ENCODE results near the gene RAB19.
"Not testable (repeated sequence)": the region's sequence is repeated elsewhere in the genome, so short reads cannot be mapped to it uniquely, and the experiment has no call there.

The RAB19 gene

DNA sequence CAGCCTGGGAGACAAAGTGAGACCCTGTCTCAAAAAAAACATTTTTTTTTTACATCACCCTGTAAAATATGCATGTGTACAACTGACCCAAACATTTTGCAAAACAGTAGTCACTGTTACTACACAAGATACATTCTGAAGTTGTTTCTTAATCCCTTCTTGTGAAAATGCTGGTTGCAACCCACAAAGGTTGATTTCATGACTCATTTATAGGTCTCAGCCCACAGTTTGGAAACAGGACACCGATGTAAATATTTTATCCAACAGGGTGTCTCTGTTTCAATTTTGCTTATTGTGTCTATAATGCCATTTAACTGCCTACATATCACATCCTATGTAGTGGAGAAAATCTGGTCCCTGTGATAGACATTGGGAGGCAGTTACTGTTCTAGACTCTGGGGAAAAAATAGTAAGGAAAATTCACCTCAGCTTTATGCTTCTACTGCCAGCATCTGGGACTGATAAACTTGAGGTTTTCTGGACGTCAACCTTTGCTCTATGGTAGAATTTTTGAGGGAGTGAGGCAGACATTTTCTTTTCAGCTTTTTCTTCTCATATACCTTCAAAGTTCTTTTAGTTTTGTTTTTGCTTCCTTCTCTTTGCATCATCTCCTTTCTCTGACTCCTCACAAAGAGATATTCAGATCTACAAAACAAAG, 1.6 kb upstream of the RAB19 start:
- DNase-seq = no peak

GRCh38 chr7:140404565-140405065, 757 bp downstream of the RAB19 start:
- no peak for DNase-seq

DNA sequence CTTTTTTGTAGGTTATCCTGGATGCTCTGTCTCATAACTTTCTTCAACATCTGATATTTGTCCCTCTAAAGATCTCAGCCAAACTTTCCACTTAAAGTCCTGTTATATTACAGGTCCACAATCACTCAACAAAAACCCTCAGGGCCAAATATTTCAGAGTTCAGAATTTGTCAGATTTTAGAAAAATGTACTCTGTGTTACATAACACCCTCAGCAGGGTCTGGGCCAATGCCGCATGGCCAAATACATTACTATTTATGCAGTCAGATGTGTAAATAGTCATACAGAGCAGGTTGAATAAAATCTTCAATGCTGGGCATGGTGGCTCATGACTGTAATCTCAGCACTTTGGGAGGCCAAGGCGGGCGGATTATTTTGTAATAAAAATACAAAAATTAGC, 11.5 kb downstream of the RAB19 start:
- DNase-seq = no peak

DNA sequence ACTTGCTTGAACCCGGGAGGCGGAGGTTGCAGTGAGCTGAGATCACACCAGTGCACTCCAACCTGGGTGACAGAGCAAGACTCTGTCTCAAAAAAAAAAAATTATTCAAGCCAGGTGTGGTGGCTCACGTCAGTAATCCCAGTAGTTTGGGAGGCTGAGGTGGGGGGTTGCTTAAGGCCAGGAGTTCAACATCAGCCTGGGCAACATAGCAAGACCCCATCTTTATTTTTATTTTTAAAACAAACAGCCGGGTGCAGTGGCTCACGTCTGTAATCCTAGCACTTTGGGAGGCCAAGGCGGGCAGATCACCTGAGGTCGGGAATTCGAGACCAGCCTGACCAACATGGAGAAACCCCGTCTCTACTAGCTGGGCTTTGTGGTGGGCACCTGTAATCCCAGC, 12.0 kb downstream of the RAB19 start:
- not testable (repeated sequence) for DNase-seq

DNA sequence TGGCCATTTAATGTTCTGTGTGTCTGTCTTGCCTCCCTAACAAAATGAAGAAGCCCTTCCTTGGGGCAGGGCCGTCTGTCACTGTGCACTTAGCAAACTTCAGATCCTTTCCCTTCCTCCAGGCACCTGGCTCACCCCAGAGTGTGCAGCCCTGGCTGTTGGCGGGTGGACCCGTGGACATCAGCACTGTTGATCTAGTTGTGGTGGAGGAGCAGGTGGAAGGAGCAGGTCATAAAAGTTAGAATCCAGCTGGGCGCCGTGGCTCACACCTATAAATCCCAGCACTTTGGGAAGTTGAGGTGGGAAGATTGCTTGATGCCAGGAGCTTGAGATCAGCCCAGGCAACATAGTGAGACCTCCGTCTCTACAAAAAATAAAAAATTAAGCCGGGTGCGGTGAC, 12.7 kb downstream of the RAB19 start:
- no peak for DNase-seq

- DNase-seq = no peak
Observed at GRCh38 chr7:140417456-140418155, 13.7 kb downstream of the RAB19 start.

- DNase-seq = not testable (repeated sequence)
Observed at GRCh38 chr7:140418156-140418472, 14.3 kb downstream of the RAB19 start.

DNA sequence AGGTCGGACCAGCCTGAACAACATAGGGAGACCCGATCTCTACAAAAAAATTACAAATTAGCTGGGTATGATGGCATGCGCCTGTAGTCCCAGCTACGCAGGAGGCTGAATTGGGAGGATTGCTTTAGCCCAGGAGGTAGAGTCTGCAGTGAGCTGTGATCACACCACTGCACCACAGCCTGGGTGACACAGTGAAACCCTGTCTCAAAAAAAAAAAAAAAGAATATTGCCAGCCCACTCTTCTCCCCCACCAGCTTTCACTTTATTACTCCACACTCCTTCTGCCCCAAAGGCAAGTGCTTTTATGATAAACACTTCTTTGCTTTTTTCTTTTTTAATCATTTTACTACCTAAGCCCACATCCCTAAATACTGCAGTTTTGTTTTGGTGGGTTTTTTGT, 14.8 kb downstream of the RAB19 start:
- DNase-seq = no peak

DNA sequence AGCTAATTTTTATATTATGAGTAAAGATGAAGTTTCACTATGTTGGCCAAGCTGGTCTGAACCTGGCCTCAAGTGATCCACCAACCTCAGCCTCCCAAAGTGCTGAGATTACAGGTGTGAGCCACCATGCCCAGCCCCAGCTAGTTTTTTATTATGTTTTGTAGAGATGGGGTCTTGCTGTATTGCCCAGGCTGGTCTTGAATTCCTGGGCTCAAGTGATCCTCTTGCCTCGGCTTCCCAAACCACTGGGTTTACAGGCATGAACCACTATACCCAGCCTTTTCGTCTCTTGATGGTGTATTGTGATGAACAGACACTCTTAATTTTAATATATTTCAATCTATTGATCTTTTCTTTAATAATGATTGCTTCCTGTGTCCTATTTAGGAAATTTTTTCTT, 17.7 kb downstream of the RAB19 start:
- no peak for DNase-seq

GRCh38 chr7:140423501-140423900, 19.6 kb downstream of the RAB19 start:
- DNase-seq = no peak

- no peak for DNase-seq
Observed at GRCh38 chr7:140425718-140426117, 21.9 kb downstream of the RAB19 start.

DNA sequence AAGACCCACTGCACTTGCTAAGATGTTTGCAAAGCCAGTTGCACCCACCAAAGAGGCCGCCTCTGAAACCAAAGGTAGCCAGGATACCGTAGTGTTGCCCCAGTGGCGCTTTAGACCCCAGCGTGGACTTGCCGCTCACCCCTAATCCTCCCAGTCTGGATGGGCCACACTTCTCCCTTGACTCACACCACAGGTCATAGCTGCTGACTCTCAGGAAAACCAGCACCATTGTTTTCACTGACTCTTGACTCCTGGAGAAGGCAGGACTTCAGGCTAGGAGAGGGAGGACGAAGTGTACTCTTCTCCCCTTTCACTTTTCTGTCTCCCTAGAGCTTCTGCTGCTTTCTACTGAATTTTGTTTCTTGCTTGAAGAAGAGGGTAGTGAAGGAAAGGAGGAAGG, 22.3 kb downstream of the RAB19 start:
- no peak for DNase-seq

GRCh38 chr7:140433396-140433795, 29.5 kb downstream of the RAB19 start:
- no peak for DNase-seq

DNA sequence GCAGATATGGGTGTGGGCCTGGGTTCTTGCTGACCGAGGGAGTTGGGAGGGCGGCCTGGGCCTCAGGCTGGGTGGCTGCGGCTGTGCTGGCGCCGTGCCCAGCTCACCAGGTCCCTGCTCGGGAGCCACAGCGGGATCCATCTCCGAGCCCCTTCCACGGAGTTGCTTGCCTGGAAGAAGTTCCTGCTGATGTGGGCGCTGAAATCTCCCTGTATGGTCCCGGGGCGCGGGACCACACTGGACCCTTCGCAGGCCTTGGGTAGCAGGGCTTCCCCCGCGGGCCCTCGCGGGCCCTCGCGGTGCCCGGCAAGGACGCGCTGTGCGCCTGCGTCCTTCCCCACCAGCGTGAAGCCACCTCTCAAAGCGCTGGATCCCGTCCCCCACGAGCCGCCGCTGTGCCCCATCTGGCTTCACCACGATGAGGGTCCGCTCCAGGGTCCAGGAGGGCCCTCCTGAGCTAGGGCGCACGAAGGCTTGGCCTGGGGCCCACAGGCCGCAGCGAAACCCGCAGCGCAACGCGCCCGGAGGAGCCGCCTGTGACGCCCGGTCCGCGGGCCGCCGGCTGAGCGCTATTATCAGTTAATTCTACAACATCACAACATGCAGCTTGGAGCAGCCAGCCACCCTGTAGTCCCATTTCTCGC, 31.5 kb downstream of the RAB19 start:
- DNase-seq = no peak

GRCh38 chr7:140439359-140439758, 35.5 kb downstream of the RAB19 start:
- no peak for DNase-seq

GRCh38 chr7:140440593-140440992, 36.7 kb downstream of the RAB19 start:
- DNase-seq = no peak

GRCh38 chr7:140441519-140441918, 37.7 kb downstream of the RAB19 start:
- DNase-seq = no peak

- no peak for DNase-seq
Observed at GRCh38 chr7:140446467-140446866, 42.6 kb downstream of the RAB19 start.

- DNase-seq = no peak
Observed at GRCh38 chr7:140447841-140448240, 44.0 kb downstream of the RAB19 start.

DNA sequence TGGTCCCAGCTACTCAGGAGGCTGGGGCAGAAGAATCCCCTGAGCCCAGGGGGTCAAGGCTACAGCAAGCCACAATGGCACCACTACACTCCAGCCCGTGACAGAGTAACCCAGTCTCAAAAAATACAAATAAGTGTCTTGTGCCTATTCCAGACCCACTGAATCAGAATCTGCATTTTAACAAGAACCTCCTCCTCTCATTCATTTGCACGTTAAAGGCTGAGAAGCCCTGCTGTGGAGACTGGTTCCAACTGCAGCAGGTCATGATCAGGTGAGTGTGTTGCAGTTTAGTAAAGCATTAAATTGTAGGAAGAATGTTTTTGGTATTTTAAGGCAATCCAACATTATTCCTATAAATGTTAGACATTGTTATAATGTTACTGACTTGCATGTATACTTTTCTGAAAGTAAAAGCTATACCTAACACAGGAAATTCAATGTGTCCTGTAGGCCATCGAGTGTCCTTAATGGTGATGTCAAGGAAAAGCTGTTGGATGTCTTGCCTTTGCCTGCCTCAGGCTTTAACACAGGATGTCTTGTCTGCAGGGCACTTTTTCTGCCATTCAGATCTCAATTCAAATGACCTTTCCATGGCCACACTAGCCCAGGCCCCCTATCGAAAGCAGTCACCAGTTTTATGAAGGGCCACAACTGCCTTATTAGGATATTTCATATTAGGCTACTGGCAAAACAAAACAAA, 45.1 kb downstream of the RAB19 start:
- no peak for DNase-seq

GRCh38 chr7:140451716-140452115, 47.9 kb downstream of the RAB19 start:
- DNase-seq = no peak

DNA sequence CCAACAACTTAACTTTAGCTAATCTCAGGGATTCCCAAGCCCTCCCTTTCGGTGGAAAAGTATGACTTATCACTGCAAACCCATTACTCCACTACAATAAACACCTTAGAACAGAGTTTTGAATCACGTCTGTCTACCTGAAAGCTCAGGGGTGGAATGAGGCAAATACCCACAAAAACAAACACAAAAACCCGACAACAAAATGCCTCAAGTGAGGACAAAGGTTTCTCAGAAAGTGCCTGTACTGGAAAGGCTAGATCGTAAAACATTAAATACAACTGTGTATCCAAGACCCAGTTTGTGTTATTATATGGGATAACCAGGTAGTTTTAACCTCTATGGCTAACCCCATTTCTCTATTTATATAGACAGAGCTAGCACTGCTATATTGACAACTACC, 49.4 kb downstream of the RAB19 start:
- no peak for DNase-seq

- DNase-seq = peak; percentile 6
Observed at GRCh38 chr7:140453785-140454656, 50.2 kb downstream of the RAB19 start.
